HepG2 (cell line): ENCODE results near the gene SFT2D1. TPM values are rescaled to one million over a fixed set of nuclear protein-coding genes. Genes with fewer than 3 reads are reported as not detected.
A peak's percentile ranks its signal among the peaks of the same experiment; 100 is the strongest.

ENCODE experiments used
- FOSL2 ChIP-seq: sonication (generic); formaldehyde crosslinking; IDR thresholded peaks from 2 replicates; pipeline ENCODE4 v1.4.0; 2020; ENCODE audit warnings: missing genetic modification reagents
- HMG20B ChIP-seq: conservative IDR thresholded peaks from 2 replicates; pipeline ENCODE4 v1.6.1; 2016; ENCODE audit warnings: missing genetic modification reagents, missing compliant biosample characterization
- HMGA1 ChIP-seq: sonication (generic); formaldehyde crosslinking; conservative IDR thresholded peaks from 2 replicates; pipeline ENCODE4 v1.4.0; 2020; ENCODE audit warnings: missing genetic modification reagents
- PPARG ChIP-seq: conservative IDR thresholded peaks from 2 replicates; pipeline ENCODE4 v1.6.1; 2016; ENCODE audit warnings: missing biosample characterization, missing genetic modification reagents
- SCMH1 ChIP-seq: sonication (generic); formaldehyde crosslinking; IDR thresholded peaks from 2 replicates; pipeline ENCODE4 v1.9.0; 2021; ENCODE audit warnings: missing genetic modification reagents, mild to moderate bottlenecking, borderline replicate concordance
- SYNCRIP ChIP-seq: fragments of 200-400 bp; formaldehyde crosslinking; IDR thresholded peaks from 2 replicates; pipeline ENCODE4 v1.6.1; 2018; ENCODE audit warnings: mild to moderate bottlenecking, low read depth, low read length; ENCODE audit not compliant: insufficient read depth
- ZC3H13 ChIP-seq: sonication (generic); formaldehyde crosslinking; IDR thresholded peaks from 2 replicates; pipeline ENCODE4 v1.8.1; 2023; ENCODE audit warnings: mild to moderate bottlenecking, missing genetic modification reagents, moderate library complexity
- ZKSCAN5 ChIP-seq: sonication (generic); formaldehyde crosslinking; IDR thresholded peaks from 2 replicates; pipeline ENCODE4 v1.5.1; 2020; ENCODE audit warnings: mild to moderate bottlenecking, missing genetic modification reagents
- ZNF292 ChIP-seq: sonication (generic); formaldehyde crosslinking; IDR thresholded peaks from 2 replicates; pipeline ENCODE4 v1.8.1; 2022; ENCODE audit warnings: mild to moderate bottlenecking, low read depth, missing genetic modification reagents, borderline replicate concordance
- ZNF558 ChIP-seq: sonication (generic); formaldehyde crosslinking; IDR thresholded peaks from 2 replicates; pipeline ENCODE4 v1.9.0; 2022; ENCODE audit warnings: mild to moderate bottlenecking, missing genetic modification reagents, borderline replicate concordance
- ZNF563 ChIP-seq: sonication (generic); formaldehyde crosslinking; IDR thresholded peaks from 2 replicates; pipeline ENCODE4 v1.8.0; 2022; ENCODE audit warnings: mild to moderate bottlenecking, moderate library complexity, missing genetic modification reagents
- ZNF709 ChIP-seq: sonication (generic); formaldehyde crosslinking; IDR thresholded peaks from 2 replicates; pipeline ENCODE4 v1.5.0; 2020; ENCODE audit warnings: mild to moderate bottlenecking, missing genetic modification reagents
- ZNF713 ChIP-seq: sonication (generic); formaldehyde crosslinking; IDR thresholded peaks from 2 replicates; pipeline ENCODE4 v1.4.0; 2020; ENCODE audit warnings: mild to moderate bottlenecking, missing genetic modification reagents
- ZNF878 ChIP-seq: sonication (generic); formaldehyde crosslinking; IDR thresholded peaks from 2 replicates; pipeline ENCODE4 v1.8.1; 2023; ENCODE audit warnings: mild to moderate bottlenecking, missing genetic modification reagents, moderate library complexity
- polyA plus RNA-seq, 8 experiments: library from polyadenylated mRNA; depleted of rRNA in 3 of 8; stranded (reverse) in 7 of 8; unstranded in 1 of 8; fragments of >200 nt; fragmentation: Illumina TruSeq in 4 of 8; extraction: Trizol in 4 of 8; gene quantifications; 2 replicates each; pipeline versions ENCODE4 v1.2.1 to v1.2.3, GENCODE V29; 2011 to 2016; ENCODE audit warnings: low read depth in 4 of 8, missing spikeins in 1 of 8, mixed read lengths in 1 of 8; ENCODE audit not compliant: insufficient read depth in 1 of 8
- total RNA-seq, 5 experiments: library from RNA; depleted of rRNA; stranded (reverse); fragments of >200 nt; fragmentation: Illumina TruSeq; extraction: Trizol; gene quantifications; 2 replicates each; pipeline ENCODE4 v1.2.3, GENCODE V29; 2016; ENCODE audit warnings: low read depth in 1 of 5
- TF ChIP-seq, protein P1 (sequence below): IDR thresholded peaks from 2 replicates; pipeline ENCODE4 v1.6.1; 2012; ENCODE audit warnings: low read depth, low read length, improper control_type of control experiment
- TF ChIP-seq, protein P2 (sequence below): sonication (generic); formaldehyde crosslinking; IDR thresholded peaks from 2 replicates; pipeline ENCODE4 v1.5.0; 2020; ENCODE audit warnings: missing genetic modification reagents, mild to moderate bottlenecking, borderline replicate concordance
- TF ChIP-seq, protein P3 (sequence below): sonication (generic); formaldehyde crosslinking; IDR thresholded peaks from 2 replicates; pipeline ENCODE4 v1.5.1; 2020; ENCODE audit warnings: missing genetic modification reagents, mild to moderate bottlenecking, borderline replicate concordance

Gene SFT2D1
- total and polyA plus RNA-seq, 2 of the 13 experiments (the other 11 are each of a cell fraction or from before 2014, with no cell fraction given) = 115 to 147 TPM

DNA sequence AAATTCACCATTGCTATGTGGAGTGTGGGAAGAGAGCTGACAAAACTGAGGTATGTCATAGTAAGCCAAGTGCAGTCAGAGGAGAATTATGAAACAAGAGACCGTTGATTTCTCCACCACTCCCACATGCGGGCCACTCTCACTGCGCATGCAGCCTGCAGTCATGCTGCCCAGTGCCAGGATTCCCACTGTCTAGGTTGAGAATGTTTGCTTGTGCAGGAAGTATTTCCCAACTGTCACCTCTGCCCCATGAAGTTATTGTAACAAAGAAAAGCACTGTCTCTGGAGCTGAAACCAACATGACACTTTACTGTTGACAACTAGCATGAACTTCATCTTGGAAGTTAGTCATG is 18.7 kb upstream of the SFT2D1 start (continued):
- TF ChIP-seq, protein P1, sequence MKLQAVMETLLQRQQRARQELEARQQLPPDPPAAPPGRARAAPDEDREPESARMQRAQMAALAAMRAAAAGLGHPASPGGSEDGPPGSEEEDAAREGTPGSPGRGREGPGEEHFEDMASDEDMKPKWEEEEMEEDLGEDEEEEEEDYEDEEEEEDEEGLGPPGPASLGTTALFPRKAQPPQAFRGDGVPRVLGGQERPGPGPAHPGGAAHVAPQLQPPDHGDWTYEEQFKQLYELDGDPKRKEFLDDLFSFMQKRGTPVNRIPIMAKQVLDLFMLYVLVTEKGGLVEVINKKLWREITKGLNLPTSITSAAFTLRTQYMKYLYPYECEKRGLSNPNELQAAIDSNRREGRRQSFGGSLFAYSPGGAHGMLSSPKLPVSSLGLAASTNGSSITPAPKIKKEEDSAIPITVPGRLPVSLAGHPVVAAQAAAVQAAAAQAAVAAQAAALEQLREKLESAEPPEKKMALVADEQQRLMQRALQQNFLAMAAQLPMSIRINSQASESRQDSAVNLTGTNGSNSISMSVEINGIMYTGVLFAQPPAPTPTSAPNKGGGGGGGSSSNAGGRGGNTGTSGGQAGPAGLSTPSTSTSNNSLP = peak; percentile 86
- TF ChIP-seq, protein P2, sequence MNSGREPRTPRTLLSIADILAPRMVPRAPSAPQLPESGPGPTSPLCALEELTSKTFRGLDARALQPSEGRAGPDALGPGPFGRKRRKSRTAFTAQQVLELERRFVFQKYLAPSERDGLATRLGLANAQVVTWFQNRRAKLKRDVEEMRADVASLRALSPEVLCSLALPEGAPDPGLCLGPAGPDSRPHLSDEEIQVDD (CRISPR knock-in tag) = no peak
- TF ChIP-seq SYNCRIP = no peak
- peak; percentile 93 for TF ChIP-seq FOSL2
- TF ChIP-seq HMGA1 (CRISPR knock-in tag) = no peak
- TF ChIP-seq ZNF713 (CRISPR knock-in tag) = no peak
- peak; percentile 84; the same call in 1 of the 2 replicates for TF ChIP-seq ZNF709
- peak; percentile 99 for TF ChIP-seq PPARG (CRISPR knock-in tag)
- peak; percentile 92 for TF ChIP-seq ZC3H13
- TF ChIP-seq ZNF563 (CRISPR knock-in tag) = peak; percentile 53; the same call in 1 of the 2 replicates
- TF ChIP-seq, protein P3, sequence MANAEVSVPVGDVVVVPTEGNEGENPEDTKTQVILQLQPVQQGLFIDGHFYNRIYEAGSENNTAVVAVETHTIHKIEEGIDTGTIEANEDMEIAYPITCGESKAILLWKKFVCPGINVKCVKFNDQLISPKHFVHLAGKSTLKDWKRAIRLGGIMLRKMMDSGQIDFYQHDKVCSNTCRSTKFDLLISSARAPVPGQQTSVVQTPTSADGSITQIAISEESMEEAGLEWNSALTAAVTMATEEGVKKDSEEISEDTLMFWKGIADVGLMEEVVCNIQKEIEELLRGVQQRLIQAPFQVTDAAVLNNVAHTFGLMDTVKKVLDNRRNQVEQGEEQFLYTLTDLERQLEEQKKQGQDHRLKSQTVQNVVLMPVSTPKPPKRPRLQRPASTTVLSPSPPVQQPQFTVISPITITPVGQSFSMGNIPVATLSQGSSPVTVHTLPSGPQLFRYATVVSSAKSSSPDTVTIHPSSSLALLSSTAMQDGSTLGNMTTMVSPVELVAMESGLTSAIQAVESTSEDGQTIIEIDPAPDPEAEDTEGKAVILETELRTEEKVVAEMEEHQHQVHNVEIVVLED (CRISPR knock-in tag) = peak; percentile 67; the same call in 1 of the 2 replicates
- TF ChIP-seq ZNF878 = peak; percentile 99
- peak; percentile 99 for TF ChIP-seq ZNF292 (CRISPR knock-in tag)
- TF ChIP-seq SCMH1 (CRISPR knock-in tag) = no peak
- peak; percentile 42; the same call in 1 of the 2 replicates for TF ChIP-seq ZKSCAN5 (CRISPR knock-in tag)
- TF ChIP-seq HMG20B = peak; percentile 88; the same call in 1 of the 2 replicates
- no peak; the same call in 1 of the 2 replicates for TF ChIP-seq ZNF558 (CRISPR knock-in tag)
